ENCODE measurements around the gene HIPK2.

The HIPK2 gene

GRCh38 chr7:139798892-139799291 lies 21.1 kb upstream of the HIPK2 start:
- no peaks in the 10 kb centered on the region for H3K9me2 ChIP-seq (replicated peaks; ENCODE audit: low read depth, low read length)
- no peaks in the 10 kb centered on the region for H3F3A ChIP-seq (ENCODE audit: low read depth)
- no peak for TF ChIP-seq EZH2phosphoT487 (IDR thresholded peaks at IDR 0.05; ENCODE audit: borderline replicate concordance)
- no peak for TF ChIP-seq CTCF (conservative IDR thresholded peaks at IDR 0.05; ENCODE audit: low read length)
- H4K20me1 ChIP-seq (ENCODE audit: insufficient read depth, low read length, poor library complexity, severe bottlenecking), result no peaks in the 10 kb centered on the region
- H2AFZ ChIP-seq (ENCODE audit: low read length), result no peak overlapping the region
- no peaks in the 10 kb centered on the region for H3K4me1 ChIP-seq (ENCODE audit: insufficient read depth, low read length, poor library complexity, severe bottlenecking)
- no peaks in the 10 kb centered on the region for H3K36me3 ChIP-seq (ENCODE audit: insufficient read depth, low read length)
- no peak overlapping the region for H3K4me3 ChIP-seq (ENCODE audit: low read length, poor library complexity, severe bottlenecking)
- no peaks in the 10 kb centered on the region for H3K79me2 ChIP-seq (ENCODE audit: insufficient read depth, low read length)
- no peaks in the 10 kb centered on the region for H3K27me3 ChIP-seq (ENCODE audit: insufficient read depth, low read length, poor library complexity, severe bottlenecking)
- 0 out of 2 replicates have a peak, but pooled peaks cover 2% of the 10 kb centered on the region for H3K9me3 ChIP-seq (ENCODE audit: insufficient read depth, low read depth, low read length)
- no peak overlapping the region for H3K4me2 ChIP-seq (ENCODE audit: low read depth, low read length, poor library complexity, severe bottlenecking)
- no peak overlapping the region for H3K9ac ChIP-seq (ENCODE audit: low read depth, low read length, poor library complexity, severe bottlenecking)

- Histone ChIP-seq H3K4me1 (ENCODE audit: insufficient read depth, low read length, poor library complexity, severe bottlenecking) (no peaks in the 10 kb centered on the region), H4K20me1 (ENCODE audit: insufficient read depth, low read length, poor library complexity, severe bottlenecking) (no peaks in the 10 kb centered on the region), H3F3A (ENCODE audit: low read depth) (no peaks in the 10 kb centered on the region), H3K4me3 (ENCODE audit: low read length, poor library complexity, severe bottlenecking) (no peak overlapping the region), H2AFZ (ENCODE audit: low read length) (no peak overlapping the region), H3K9me3 (ENCODE audit: insufficient read depth, low read depth, low read length) (no peaks in the 10 kb centered on the region), H3K9me2 (replicated peaks; ENCODE audit: low read depth, low read length) (no peaks in the 10 kb centered on the region), H3K27me3 (ENCODE audit: insufficient read depth, low read length, poor library complexity, severe bottlenecking) (no peaks in the 10 kb centered on the region), H3K79me2 (ENCODE audit: insufficient read depth, low read length) (no peaks in the 10 kb centered on the region), H3K9ac (ENCODE audit: low read depth, low read length, poor library complexity, severe bottlenecking) (no peak overlapping the region), H3K36me3 (ENCODE audit: insufficient read depth, low read length) (no peaks in the 10 kb centered on the region), H3K4me2 (ENCODE audit: low read depth, low read length, poor library complexity, severe bottlenecking) (no peak overlapping the region)
- no peak for TF ChIP-seq CTCF (conservative IDR thresholded peaks at IDR 0.05; ENCODE audit: low read length)
- no peak for TF ChIP-seq EZH2phosphoT487 (IDR thresholded peaks at IDR 0.05; ENCODE audit: borderline replicate concordance)
Observed at GRCh38 chr7:139798221-139798620, 20.4 kb upstream of the HIPK2 start.

- Histone ChIP-seq H3K9me2 (replicated peaks; ENCODE audit: low read depth, low read length) (no peaks in the 10 kb centered on the region), H3K36me3 (ENCODE audit: insufficient read depth, low read length) (no peaks in the 10 kb centered on the region), H3K79me2 (ENCODE audit: insufficient read depth, low read length) (no peaks in the 10 kb centered on the region), H3K4me1 (ENCODE audit: insufficient read depth, low read length, poor library complexity, severe bottlenecking) (no peaks in the 10 kb centered on the region), H3K27me3 (ENCODE audit: insufficient read depth, low read length, poor library complexity, severe bottlenecking) (no peaks in the 10 kb centered on the region), H3K4me3 (ENCODE audit: low read length, poor library complexity, severe bottlenecking) (no peak overlapping the region), H3K4me2 (ENCODE audit: low read depth, low read length, poor library complexity, severe bottlenecking) (no peak overlapping the region), H3F3A (ENCODE audit: low read depth) (no peaks in the 10 kb centered on the region), H3K9ac (ENCODE audit: low read depth, low read length, poor library complexity, severe bottlenecking) (no peak overlapping the region), H3K9me3 (ENCODE audit: insufficient read depth, low read depth, low read length) (no peaks in the 10 kb centered on the region), H4K20me1 (ENCODE audit: insufficient read depth, low read length, poor library complexity, severe bottlenecking) (no peaks in the 10 kb centered on the region), H2AFZ (ENCODE audit: low read length) (no peak overlapping the region)
- TF ChIP-seq EZH2phosphoT487 (IDR thresholded peaks at IDR 0.05; ENCODE audit: borderline replicate concordance), result no peak
Observed at GRCh38 chr7:139797607-139798006, 19.8 kb upstream of the HIPK2 start.

- TF ChIP-seq CTCF (conservative IDR thresholded peaks at IDR 0.05; ENCODE audit: low read length), result no peak
- no peak for TF ChIP-seq EZH2phosphoT487 (IDR thresholded peaks at IDR 0.05; ENCODE audit: borderline replicate concordance)
- Histone ChIP-seq H3K27me3 (ENCODE audit: insufficient read depth, low read length, poor library complexity, severe bottlenecking) (no peaks in the 10 kb centered on the region), H3F3A (ENCODE audit: low read depth) (no peaks in the 10 kb centered on the region), H3K36me3 (ENCODE audit: insufficient read depth, low read length) (no peaks in the 10 kb centered on the region), H3K9me2 (replicated peaks; ENCODE audit: low read depth, low read length) (no peaks in the 10 kb centered on the region), H3K4me3 (ENCODE audit: low read length, poor library complexity, severe bottlenecking) (no peak overlapping the region), H3K9ac (ENCODE audit: low read depth, low read length, poor library complexity, severe bottlenecking) (no peak overlapping the region), H3K9me3 (ENCODE audit: insufficient read depth, low read depth, low read length) (no peaks in the 10 kb centered on the region), H3K4me1 (ENCODE audit: insufficient read depth, low read length, poor library complexity, severe bottlenecking) (no peaks in the 10 kb centered on the region), H2AFZ (ENCODE audit: low read length) (no peak overlapping the region), H3K4me2 (ENCODE audit: low read depth, low read length, poor library complexity, severe bottlenecking) (no peak overlapping the region), H4K20me1 (ENCODE audit: insufficient read depth, low read length, poor library complexity, severe bottlenecking) (no peaks in the 10 kb centered on the region), H3K79me2 (ENCODE audit: insufficient read depth, low read length) (no peaks in the 10 kb centered on the region)
Observed at GRCh38 chr7:139791316-139791715, 13.5 kb upstream of the HIPK2 start.
